ENCODE results near the gene TRIB2. TPM values are rescaled to one million over a fixed set of nuclear protein-coding genes. Genes with fewer than 3 reads are reported as not detected.

Gene TRIB2
- total and polyA plus RNA-seq, 2 of the 13 experiments (the other 11 are each of a cell fraction or from before 2014, with no cell fraction given): 1.1 to 2.3 TPM

DNA sequence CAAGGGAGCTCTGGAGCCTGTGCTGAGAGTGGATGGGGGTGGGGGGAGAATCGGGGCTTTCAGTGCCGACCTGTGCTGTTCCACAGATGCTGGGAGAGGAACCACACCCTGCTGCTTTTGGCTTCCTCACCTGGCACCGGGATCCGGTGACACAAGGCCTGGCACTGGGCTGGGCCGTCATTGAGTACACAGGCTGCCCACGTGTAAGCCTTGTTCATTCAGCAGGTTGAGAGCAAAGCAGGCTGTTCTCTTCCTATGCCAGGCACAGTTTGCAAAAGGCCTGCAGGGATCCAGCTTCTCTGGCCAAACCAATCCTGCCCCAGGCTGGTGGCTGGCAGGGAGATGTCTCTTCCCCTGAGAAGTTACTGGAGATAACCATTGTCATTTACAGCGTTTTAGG lies 17.1 kb downstream of the TRIB2 start:
- intact Hi-C loops (cut with micrococcal nuclease; ENCODE audit: unreplicated experiment) (no loop called here), in situ Hi-C loops (cut with HindIII; ENCODE audit: extremely low pct_ligation_motif_present, low pct_unique_long_range_greater_than_20kb) (no loop called here)
- Histone ChIP-seq H3K9me3 (ENCODE audit: low read length) (no peaks in the 10 kb centered on the region), H3K4me3 (replicated peaks in 1 of 3; ENCODE audit: insufficient read depth in 1 of 3, low read depth in 2 of 3, low read length in 3 of 3) (no peak overlapping the region), H4K20me1 (ENCODE audit: insufficient read depth, low read length) (no peaks in the 10 kb centered on the region), H2AFZ (ENCODE audit: low read length) (no peak overlapping the region), H3K27me3 (ENCODE audit: control insufficient read depth in 1 of 2, insufficient read depth in 2 of 2, low read length in 2 of 2) (no peaks in the 10 kb centered on the region), H3K79me2 (ENCODE audit: insufficient read depth, low read length) (no peaks in the 10 kb centered on the region), H3K4me2 (ENCODE audit: low read depth, low read length) (no peak overlapping the region), H3K27ac (ENCODE audit: extremely low read length, insufficient read depth, low read length) (no peak overlapping the region), H3K36me3 (replicated peaks in 1 of 2; ENCODE audit: control insufficient read depth in 1 of 2, insufficient read depth in 2 of 2, low read length in 2 of 2) (no peaks in the 10 kb centered on the region), H3K9ac (ENCODE audit: insufficient read depth, low read depth, low read length) (no peak overlapping the region), H3K4me1 (ENCODE audit: insufficient read depth, low read length) (peaks cover 6% of the 10 kb centered on the region; the same call in 1 of the 2 replicates)
- TF ChIP-seq ZNF460 (CRISPR knock-in tag; IDR thresholded peaks at IDR 0.05; ENCODE audit: borderline replicate concordance) (no peak), ZFYVE20 (CRISPR knock-in tag; IDR thresholded peaks at IDR 0.05; ENCODE audit: borderline replicate concordance, low read depth) (no peak), ZFP36L1 (CRISPR knock-in tag; IDR thresholded peaks at IDR 0.05) (no peak), HMG20B (CRISPR knock-in tag; conservative IDR thresholded peaks at IDR 0.05) (no peak), SOX6 (IDR thresholded peaks at IDR 0.05) (no peak), SOX6 (CRISPR knock-in tag; IDR thresholded peaks at IDR 0.05) (no peak), CCDC6 (CRISPR knock-in tag; IDR thresholded peaks at IDR 0.05) (no peak)
- TF ChIP-seq, protein P1, sequence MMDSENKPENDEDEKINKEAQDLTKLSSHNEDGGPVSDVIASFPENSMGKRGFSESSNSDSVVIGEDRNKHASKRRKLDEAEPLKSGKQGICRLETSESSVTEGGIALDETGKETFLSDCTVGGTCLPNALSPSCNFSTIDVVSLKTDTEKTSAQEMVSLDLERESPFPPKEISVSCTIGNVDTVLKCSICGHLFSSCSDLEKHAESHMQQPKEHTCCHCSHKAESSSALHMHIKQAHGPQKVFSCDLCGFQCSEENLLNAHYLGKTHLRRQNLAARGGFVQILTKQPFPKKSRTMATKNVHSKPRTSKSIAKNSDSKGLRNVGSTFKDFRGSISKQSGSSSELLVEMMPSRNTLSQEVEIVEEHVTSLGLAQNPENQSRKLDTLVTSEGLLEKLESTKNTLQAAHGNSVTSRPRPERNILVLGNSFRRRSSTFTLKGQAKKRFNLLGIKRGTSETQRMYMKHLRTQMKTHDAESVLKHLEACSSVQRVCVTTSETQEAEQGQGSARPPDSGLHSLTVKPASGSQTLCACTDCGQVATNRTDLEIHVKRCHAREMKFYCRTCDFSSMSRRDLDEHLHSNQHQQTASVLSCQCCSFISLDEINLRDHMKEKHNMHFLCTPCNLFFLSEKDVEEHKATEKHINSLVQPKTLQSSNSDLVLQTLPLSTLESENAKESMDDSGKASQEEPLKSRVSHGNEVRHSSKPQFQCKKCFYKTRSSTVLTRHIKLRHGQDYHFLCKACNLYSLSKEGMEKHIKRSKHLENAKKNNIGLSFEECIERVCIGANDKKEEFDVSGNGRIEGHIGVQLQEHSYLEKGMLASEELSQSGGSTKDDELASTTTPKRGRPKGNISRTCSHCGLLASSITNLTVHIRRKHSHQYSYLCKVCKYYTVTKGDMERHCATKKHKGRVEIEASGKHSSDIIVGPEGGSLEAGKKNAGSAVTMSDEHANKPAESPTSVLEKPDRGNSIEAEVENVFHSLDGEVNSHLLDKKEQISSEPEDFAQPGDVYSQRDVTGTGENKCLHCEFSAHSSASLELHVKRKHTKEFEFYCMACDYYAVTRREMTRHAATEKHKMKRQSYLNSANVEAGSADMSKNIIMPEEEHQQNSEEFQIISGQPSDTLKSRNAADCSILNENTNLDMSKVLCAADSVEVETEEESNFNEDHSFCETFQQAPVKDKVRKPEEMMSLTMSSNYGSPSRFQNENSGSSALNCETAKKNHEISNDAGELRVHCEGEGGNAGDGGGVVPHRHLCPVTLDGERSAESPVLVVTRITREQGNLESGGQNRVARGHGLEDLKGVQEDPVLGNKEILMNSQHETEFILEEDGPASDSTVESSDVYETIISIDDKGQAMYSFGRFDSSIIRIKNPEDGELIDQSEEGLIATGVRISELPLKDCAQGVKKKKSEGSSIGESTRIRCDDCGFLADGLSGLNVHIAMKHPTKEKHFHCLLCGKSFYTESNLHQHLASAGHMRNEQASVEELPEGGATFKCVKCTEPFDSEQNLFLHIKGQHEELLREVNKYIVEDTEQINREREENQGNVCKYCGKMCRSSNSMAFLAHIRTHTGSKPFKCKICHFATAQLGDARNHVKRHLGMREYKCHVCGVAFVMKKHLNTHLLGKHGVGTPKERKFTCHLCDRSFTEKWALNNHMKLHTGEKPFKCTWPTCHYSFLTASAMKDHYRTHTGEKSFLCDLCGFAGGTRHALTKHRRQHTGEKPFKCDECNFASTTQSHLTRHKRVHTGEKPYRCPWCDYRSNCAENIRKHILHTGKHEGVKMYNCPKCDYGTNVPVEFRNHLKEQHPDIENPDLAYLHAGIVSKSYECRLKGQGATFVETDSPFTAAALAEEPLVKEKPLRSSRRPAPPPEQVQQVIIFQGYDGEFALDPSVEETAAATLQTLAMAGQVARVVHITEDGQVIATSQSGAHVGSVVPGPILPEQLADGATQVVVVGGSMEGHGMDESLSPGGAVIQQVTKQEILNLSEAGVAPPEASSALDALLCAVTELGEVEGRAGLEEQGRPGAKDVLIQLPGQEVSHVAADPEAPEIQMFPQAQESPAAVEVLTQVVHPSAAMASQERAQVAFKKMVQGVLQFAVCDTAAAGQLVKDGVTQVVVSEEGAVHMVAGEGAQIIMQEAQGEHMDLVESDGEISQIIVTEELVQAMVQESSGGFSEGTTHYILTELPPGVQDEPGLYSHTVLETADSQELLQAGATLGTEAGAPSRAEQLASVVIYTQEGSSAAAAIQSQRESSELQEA (CRISPR knock-in tag; IDR thresholded peaks at IDR 0.05; ENCODE audit: not compliant biosample characterization): no peak
- BruUV-seq (replicated peaks): no TSS peak
- DNase-seq (ENCODE audit: low spot score) (no peak), ATAC-seq (no peak), FAIRE-seq (no peak)
- WGBS (ENCODE audit: low lambda C conversion rate): 38% methylated on average over 5 of the region's 7 CpGs
- ChIA-PET POLR2A (no interaction called here), CTCF (ENCODE audit: low intra/inter-chr PET ratio, low total read pairs) (no interaction called here)
